OCI-LY3 (cell line): ENCODE measurements around the gene TMEM178B.

Source experiments
- CTCF ChIP-seq: fragments of 200-600, 300-600 bp; sonication (generic); IDR thresholded peaks from 2 replicates; pipeline ENCODE4 v1.5.1; 2014; ENCODE audit warnings: antibody characterized with exemption, low read length, low read depth
- EZH2phosphoT487 ChIP-seq: fragments of 200-600 bp; shearing (Covaris generic); IDR thresholded peaks from 2 replicates; pipeline ENCODE4 v1.6.1; 2018; ENCODE audit warnings: antibody characterized with exemption, mixed run types, low read depth

- TF ChIP-seq CTCF, result no peak
- TF ChIP-seq EZH2phosphoT487, result no peak
Measured at GRCh38 chr7:141243368-141243767, 169.5 kb downstream of the TMEM178B start.
